Measurements from ENCODE around the gene DNAJC18.
"Not testable (repeated sequence)": the region's sequence is repeated elsewhere in the genome, so short reads cannot be mapped to it uniquely, and the experiment has no call there.

DNAJC18 gene

DNA sequence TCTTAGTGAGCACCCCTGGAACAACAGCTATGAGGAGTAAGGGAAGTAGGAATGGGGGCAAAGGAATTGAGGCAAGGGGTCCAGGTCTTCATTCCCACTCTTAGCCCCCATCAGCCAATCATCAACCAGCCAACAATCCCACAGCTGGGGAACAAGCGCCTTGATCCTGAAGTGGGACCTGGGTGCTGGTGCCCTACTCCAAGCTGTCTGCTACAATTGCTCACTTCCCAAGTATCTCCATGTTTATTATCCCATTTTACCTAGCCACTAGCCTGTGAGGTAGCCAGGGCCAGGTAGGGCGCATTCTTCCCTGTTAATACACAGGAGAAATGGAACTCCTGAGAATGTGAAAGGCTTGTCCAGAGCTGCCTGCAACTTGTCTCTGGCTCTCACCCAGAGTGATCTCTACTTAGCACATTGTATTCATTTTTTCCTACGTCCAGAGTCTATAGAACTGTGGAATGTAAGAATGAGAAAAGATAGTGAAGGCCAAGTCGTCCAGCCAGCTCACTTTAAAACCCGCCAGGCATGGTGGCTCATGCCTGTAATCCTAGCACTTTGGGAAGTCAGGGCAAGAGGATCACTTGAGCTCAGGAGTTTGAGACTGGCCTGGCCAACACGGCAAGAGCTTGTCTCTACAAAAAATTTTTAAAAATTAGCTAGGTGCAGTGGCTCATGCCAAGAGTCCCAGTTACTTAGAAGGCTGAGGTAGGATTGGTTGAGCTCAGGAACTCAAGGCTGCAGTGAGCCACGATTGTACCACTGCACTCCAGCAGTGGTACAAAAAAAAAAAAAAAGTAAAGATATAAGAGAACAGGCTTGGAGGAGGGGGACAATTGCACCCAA, 6.2 kb upstream of the DNAJC18 start:
- H3K4me3 ChIP-seq (ENCODE audit: low read depth in 1 of 2, low read length in 1 of 2): no peak overlapping the region
- H3K27ac ChIP-seq: no peak overlapping the region
- no peaks in the 10 kb centered on the region for H3K4me1 ChIP-seq (ENCODE audit: control insufficient read depth in 1 of 2, insufficient read depth in 1 of 2, low read depth in 1 of 2, low read length in 1 of 2)
- H3K27me3 ChIP-seq: no peaks in the 10 kb centered on the region
- TF ChIP-seq, protein P1, sequence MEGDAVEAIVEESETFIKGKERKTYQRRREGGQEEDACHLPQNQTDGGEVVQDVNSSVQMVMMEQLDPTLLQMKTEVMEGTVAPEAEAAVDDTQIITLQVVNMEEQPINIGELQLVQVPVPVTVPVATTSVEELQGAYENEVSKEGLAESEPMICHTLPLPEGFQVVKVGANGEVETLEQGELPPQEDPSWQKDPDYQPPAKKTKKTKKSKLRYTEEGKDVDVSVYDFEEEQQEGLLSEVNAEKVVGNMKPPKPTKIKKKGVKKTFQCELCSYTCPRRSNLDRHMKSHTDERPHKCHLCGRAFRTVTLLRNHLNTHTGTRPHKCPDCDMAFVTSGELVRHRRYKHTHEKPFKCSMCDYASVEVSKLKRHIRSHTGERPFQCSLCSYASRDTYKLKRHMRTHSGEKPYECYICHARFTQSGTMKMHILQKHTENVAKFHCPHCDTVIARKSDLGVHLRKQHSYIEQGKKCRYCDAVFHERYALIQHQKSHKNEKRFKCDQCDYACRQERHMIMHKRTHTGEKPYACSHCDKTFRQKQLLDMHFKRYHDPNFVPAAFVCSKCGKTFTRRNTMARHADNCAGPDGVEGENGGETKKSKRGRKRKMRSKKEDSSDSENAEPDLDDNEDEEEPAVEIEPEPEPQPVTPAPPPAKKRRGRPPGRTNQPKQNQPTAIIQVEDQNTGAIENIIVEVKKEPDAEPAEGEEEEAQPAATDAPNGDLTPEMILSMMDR (IDR thresholded peaks at IDR 0.05): no peak
- H3K36me3 ChIP-seq: no peaks in the 10 kb centered on the region
- H3K9me3 ChIP-seq: no peaks in the 10 kb centered on the region

DNA sequence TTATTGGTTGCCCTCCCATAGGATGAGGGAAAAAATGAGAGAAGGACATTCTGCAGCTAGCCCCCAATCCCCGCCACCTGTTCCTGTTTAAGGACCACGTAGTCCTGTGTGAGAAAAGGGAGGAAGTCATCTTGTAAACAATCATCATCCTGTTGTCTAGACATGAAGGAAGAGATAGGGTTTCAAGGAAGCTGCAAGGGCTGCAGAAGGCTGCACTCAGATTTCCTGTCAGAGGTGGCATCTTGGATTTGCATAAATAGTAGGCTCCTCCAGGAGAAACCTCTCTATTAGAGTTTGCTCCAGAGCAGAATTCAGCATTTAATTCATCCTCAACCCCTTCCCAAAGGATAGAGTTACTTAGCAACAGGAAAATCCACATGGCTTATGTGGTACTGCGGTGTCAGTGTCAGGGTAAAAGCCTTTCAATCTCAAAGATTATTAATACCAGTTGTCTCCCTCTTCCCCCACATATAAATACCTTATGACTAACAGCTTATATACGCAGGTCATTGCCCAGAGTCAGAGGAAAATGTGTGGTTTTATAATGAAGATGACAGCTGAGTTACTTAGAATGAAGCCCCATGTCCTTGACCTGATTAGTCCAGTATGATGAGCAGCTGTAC, 4.6 kb upstream of the DNAJC18 start:
- H3K27me3 ChIP-seq: no peaks in the 10 kb centered on the region
- peaks cover 6 to 7% of the 10 kb centered on the region in 2 experiments for H3K4me1 ChIP-seq (ENCODE audit: control insufficient read depth in 1 of 2, insufficient read depth in 1 of 2, low read depth in 1 of 2, low read length in 1 of 2)
- TF ChIP-seq, protein P1 (IDR thresholded peaks at IDR 0.05): no peak
- H3K9me3 ChIP-seq: no peaks in the 10 kb centered on the region
- no peak overlapping the region for H3K4me3 ChIP-seq (ENCODE audit: low read depth in 1 of 2, low read length in 1 of 2)
- H3K36me3 ChIP-seq: no peaks in the 10 kb centered on the region
- H3K27ac ChIP-seq: no peak overlapping the region

DNA sequence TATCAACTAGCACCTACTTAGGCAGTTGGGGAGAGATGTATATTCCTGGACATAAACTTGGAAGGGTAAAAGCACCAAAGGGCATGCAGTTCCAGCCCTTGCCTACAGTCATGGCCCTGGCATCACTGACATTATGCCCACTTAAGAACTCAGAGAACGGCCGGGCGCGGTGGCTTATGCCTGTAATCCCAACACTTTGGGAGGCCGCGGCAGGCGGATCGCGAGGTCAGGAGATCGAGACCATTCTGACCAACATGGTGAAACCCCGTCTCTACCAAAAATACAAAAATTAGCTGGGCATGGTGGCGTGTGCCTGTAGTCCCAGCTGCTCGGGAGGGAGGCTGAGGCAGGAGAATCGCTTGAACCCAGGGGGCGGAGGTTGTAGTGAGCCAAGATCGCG, 1.1 kb upstream of the DNAJC18 start:
- not testable (repeated sequence) for H3K27ac ChIP-seq; H3K4me3 ChIP-seq (ENCODE audit: low read depth in 1 of 2, low read length in 1 of 2)

GRCh38 chr5:139438707-139439012, 665 bp downstream of the DNAJC18 start:
- H3K27ac ChIP-seq: peak overlapping the region; percentile 93
- TF ChIP-seq, protein P1 (IDR thresholded peaks at IDR 0.05): no peak

More for the DNA sequence above, 1.1 kb upstream of the DNAJC18 start:
- not testable (repeated sequence) for H3K27me3 ChIP-seq, H3K36me3 ChIP-seq, H3K9me3 ChIP-seq
- peaks cover 9 to 12% of the 10 kb centered on the region in 2 experiments for H3K4me1 ChIP-seq (ENCODE audit: control insufficient read depth in 1 of 2, insufficient read depth in 1 of 2, low read depth in 1 of 2, low read length in 1 of 2)

GRCh38 chr5:139435676-139436075, 3.6 kb downstream of the DNAJC18 start:
- peaks cover 9 to 12% of the 10 kb centered on the region in 2 experiments for H3K4me1 ChIP-seq (ENCODE audit: control insufficient read depth in 1 of 2, insufficient read depth in 1 of 2, low read depth in 1 of 2, low read length in 1 of 2)
- no peaks in the 10 kb centered on the region for H3K27me3 ChIP-seq
- H3K27ac ChIP-seq: no peak overlapping the region
- H3K9me3 ChIP-seq: no peaks in the 10 kb centered on the region
- H3K4me3 ChIP-seq (ENCODE audit: low read depth in 1 of 2, low read length in 1 of 2): no peak overlapping the region
- H3K36me3 ChIP-seq: no peaks in the 10 kb centered on the region
- TF ChIP-seq, protein P1 (IDR thresholded peaks at IDR 0.05): no peak

More at GRCh38 chr5:139438707-139439012, 665 bp downstream of the DNAJC18 start:
- peak overlapping the region; percentile 82 to 93 for H3K4me3 ChIP-seq (ENCODE audit: low read depth in 1 of 2, low read length in 1 of 2)
- no peaks in the 10 kb centered on the region for H3K9me3 ChIP-seq
- no peaks in the 10 kb centered on the region for H3K36me3 ChIP-seq
- H3K27me3 ChIP-seq: no peaks in the 10 kb centered on the region
- peaks cover 9 to 12% of the 10 kb centered on the region in 2 experiments for H3K4me1 ChIP-seq (ENCODE audit: control insufficient read depth in 1 of 2, insufficient read depth in 1 of 2, low read depth in 1 of 2, low read length in 1 of 2)

DNA sequence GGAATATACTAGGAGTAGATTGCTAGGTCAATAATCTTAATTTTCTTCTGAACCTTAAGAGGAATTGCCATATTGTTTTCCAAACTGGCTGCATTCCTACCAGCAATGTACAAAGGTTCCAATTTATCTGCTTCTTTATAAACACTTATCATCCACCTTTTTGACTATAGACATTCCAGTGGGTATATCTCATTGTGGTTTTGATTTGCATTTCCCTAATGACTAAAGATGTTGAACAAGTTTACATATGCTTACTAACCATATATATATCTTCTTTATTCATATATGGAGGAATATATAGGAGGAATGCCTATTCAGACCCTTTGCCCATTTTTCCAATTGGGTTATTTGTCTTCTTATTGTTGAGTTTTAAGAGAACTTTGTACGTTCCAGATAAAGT, 7.6 kb downstream of the DNAJC18 start:
- Histone ChIP-seq H3K4me3 (ENCODE audit: low read depth in 1 of 2, low read length in 1 of 2) (no peak overlapping the region), H3K9me3 (no peaks in the 10 kb centered on the region), H3K36me3 (no peaks in the 10 kb centered on the region), H3K4me1 (ENCODE audit: control insufficient read depth in 1 of 2, insufficient read depth in 1 of 2, low read depth in 1 of 2, low read length in 1 of 2) (no peaks in the 10 kb centered on the region), H3K27me3 (no peaks in the 10 kb centered on the region), H3K27ac (no peak overlapping the region)
- TF ChIP-seq, protein P1 (IDR thresholded peaks at IDR 0.05): no peak
